ENCODE results near the gene CHSY1. TPM values are rescaled to one million over a fixed set of nuclear protein-coding genes. Genes with fewer than 3 reads are reported as not detected.
A peak's percentile ranks its signal among the peaks of the same experiment; 100 is the strongest.

The CHSY1 gene
- total RNA-seq, 2 experiments from 2014 or later = 32.5 to 39.6 TPM

DNA sequence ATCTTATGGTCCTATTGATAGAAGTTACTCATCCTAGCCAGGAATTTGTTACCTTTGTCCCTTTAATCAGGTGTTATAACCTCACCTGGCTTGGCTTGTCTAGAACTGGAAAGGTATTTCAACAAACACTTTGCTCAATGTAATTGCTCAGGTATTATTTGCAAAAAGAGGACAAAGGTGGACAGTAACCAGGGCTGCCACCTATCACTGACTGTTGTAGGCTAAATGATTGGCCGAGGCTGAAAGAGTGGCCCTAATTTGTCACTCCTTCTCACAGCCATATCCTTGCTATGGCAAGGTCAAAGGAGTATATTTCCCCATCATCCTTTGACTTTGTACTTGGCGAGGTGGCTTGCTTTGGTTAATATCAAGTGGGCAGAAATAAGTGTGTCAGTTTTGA lies 28.2 kb upstream of the CHSY1 start:
- H3K4me3 Mint-ChIP-seq = no peak overlapping the region
- POLR2A ChIA-PET = interaction anchor here (0.7 kb wide), 1 partner anchor 12 kb away, joined by 3 read pairs; no protein-coding TSS in a partner anchor
- no peaks in the 10 kb centered on the region for H3K9me3 Mint-ChIP-seq
- CTCF ChIA-PET = interaction anchor here (2.5 kb wide), 1 partner anchor 8 kb away, joined by 11 read pairs; no protein-coding TSS in a partner anchor
- peaks cover 21% of the 10 kb centered on the region for H3K4me1 Mint-ChIP-seq
- H3K27me3 Mint-ChIP-seq = no peaks in the 10 kb centered on the region
- peaks cover 52% of the 10 kb centered on the region for H3K36me3 Mint-ChIP-seq (ENCODE audit: low read depth)
- H3K27ac Mint-ChIP-seq = no peak overlapping the region
- DNase-seq = no peak

DNA sequence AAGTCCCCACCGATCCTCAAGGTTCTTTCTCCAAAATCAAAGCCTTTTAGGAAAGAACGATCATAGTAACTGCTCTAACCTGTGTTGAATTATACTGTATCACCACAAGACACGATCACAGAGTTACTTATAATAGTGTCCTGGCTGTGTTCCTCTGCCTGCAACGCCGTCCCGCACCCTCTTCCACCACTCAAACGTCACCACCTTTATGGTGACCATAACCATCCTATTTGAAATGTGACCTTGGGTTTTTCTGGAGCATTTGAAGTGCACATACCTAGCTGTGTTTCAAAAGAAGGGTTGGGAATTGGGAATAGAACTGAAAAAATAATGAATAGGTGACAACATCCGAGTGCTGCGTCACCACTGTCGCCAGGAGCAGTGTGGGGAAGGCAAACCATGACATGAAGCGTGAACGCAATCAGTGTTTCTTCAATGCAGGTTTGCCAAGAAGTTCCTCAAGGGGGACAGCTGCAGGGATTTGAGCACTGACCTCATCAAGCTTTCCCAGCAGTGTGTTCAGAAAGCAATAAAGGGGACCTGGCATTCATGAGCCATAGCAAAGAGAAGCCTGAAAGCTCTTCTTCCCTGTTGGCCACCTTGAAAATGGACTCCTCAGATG lies 26.2 kb upstream of the CHSY1 start:
- ChIA-PET CTCF (interaction anchor here (0.9 to 2.5 kb wide), 4 partner anchors 10 to 16 kb away, joined by 3 to 11 read pairs (median 3); no protein-coding TSS in a partner anchor), POLR2A (no interaction called here)
- peaks cover 56% of the 10 kb centered on the region for H3K36me3 Mint-ChIP-seq (ENCODE audit: low read depth)

DNA sequence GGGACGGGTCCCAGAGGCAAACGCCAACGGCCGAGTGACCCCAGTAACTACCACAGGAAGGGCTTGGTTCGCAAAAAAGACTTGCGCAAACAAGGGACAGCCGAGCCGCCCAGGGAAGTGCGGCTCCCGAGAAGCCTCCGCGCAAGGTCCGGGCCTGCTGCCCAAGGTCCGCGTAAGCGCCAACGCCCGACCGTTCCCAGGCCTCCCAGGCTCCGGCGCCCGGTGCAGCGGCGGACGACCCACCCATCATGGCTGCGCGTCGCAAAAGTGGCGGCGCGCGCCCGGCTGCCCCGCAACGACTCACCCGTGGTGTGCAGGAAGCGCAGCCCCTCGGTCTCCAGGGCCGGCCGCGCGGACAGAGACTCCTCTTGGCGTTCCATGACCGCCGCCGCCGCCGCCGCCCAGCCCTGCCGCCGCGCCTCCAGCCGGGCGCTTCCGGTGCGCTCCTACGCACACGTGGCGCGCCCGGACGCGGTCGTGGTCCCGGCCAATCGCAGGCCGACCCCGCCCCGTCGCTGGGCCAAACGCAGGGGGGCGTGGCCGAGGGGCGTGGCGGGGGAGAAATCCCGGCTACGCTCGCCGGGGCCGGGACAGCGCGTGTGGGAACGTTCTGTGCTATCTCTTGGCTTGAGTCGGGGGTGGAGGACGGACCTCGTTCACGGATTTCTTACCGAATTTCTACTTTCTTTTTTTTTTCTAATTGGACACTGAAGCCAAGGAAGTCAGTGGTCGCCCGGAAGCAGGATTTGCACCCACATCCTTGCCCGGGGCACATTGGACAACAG lies 25.4 kb upstream of the CHSY1 start, which contains the start of gene SELENOS:
SELENOS (minus strand) TSS at position 448 of the 785 bp plus-strand sequence; CDS start at position 380, 68 bp downstream.
- H3K4me1 Mint-ChIP-seq = peaks cover 29% of the 10 kb centered on the region
- DNase-seq = peak; percentile 87
- ChIA-PET CTCF (interaction anchor here (1.0 to 1.2 kb wide), 2 partner anchors 12 kb away, joined by 3 read pairs; no protein-coding TSS in a partner anchor), POLR2A (no interaction called here)
- H3K27ac Mint-ChIP-seq = peak within 1 kb of the TSS; percentile 93
- peaks cover 56% of the 10 kb centered on the region for H3K36me3 Mint-ChIP-seq (ENCODE audit: low read depth)
- H3K27me3 Mint-ChIP-seq = no peaks in the 10 kb centered on the region
- H3K4me3 Mint-ChIP-seq = peak within 1 kb of the TSS; percentile 91
- no peaks in the 10 kb centered on the region for H3K9me3 Mint-ChIP-seq

More for the DNA sequence above, 26.2 kb upstream of the CHSY1 start:
- no peak for DNase-seq
- Mint-ChIP-seq H3K4me1 (peaks cover 29% of the 10 kb centered on the region), H3K9me3 (no peaks in the 10 kb centered on the region), H3K4me3 (peak overlapping the region; percentile 82), H3K27ac (peak overlapping the region; percentile 86), H3K27me3 (no peaks in the 10 kb centered on the region)

DNA sequence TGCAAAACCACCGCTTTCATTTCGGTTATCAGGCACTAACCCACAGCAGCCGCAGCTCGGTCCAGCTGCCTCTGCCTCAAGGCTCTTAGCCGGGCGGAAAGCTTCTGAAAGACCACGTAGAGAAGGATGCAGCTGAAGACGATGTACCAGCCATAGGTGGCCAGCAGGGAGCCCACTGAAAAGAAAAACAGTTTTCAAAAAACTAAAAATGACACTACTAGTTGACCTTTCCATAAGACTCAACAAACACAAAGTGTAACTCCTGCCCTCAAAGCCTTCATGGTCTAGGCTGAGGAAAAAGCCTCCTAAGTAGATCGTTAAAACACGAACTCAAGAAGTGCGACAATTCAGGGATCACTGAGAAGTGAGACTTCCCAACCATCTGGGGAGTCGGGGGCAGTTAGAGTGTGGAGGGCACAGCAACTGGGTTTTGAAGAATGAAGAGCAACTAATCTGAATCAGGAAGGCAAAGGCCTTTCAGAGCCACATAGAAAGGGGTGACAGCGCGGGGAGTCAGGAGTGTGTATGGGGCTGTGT lies 24.7 kb upstream of the CHSY1 start:
- no peaks in the 10 kb centered on the region for H3K27me3 Mint-ChIP-seq
- H3K36me3 Mint-ChIP-seq (ENCODE audit: low read depth) = peaks cover 51% of the 10 kb centered on the region
- peak overlapping the region; percentile 93 for H3K27ac Mint-ChIP-seq
- H3K4me1 Mint-ChIP-seq = peaks cover 29% of the 10 kb centered on the region
- H3K4me3 Mint-ChIP-seq = peak overlapping the region; percentile 91
- ChIA-PET CTCF (interaction anchor here (0.7 to 3.1 kb wide), 4 partner anchors 9 to 44 kb away, joined by 3 to 14 read pairs (median 4); partner anchors contain the start of gene SNRPA1), POLR2A (no interaction called here)
- H3K9me3 Mint-ChIP-seq = no peaks in the 10 kb centered on the region
- peak; percentile 22 for DNase-seq

DNA sequence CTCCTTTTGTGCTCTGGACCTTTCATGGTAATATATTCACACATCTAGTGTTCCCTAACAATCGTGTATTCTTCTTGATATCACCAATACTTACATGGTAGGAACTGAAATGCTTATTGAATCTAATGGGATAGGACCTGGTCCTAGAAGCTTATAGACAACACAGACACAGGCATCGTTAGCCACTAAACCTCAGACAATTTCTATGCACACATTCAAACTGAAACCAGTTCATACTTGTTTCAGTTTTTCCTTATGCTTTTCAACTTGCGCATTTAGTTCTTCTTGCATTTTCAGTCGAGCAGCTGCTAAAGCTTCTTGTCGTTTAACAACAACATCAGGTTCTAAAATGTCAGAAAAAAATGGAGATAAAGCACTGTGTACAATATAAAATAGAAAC lies 23.2 kb upstream of the CHSY1 start:
- Mint-ChIP-seq H3K4me3 (peak overlapping the region; percentile 91), H3K36me3 (ENCODE audit: low read depth) (peaks cover 48% of the 10 kb centered on the region), H3K27me3 (no peaks in the 10 kb centered on the region), H3K9me3 (no peaks in the 10 kb centered on the region), H3K4me1 (peaks cover 29% of the 10 kb centered on the region), H3K27ac (peak overlapping the region; percentile 69)
- ChIA-PET CTCF (interaction anchor here (1.2 to 3.1 kb wide), 5 partner anchors 11 to 268 kb away, joined by 3 to 14 read pairs (median 3); partner anchors contain the start of gene SNRPA1), POLR2A (interaction anchor here (0.5 kb wide), 1 partner anchor 174 kb away, joined by 3 read pairs; no protein-coding TSS in a partner anchor)
- no peak for DNase-seq

DNA sequence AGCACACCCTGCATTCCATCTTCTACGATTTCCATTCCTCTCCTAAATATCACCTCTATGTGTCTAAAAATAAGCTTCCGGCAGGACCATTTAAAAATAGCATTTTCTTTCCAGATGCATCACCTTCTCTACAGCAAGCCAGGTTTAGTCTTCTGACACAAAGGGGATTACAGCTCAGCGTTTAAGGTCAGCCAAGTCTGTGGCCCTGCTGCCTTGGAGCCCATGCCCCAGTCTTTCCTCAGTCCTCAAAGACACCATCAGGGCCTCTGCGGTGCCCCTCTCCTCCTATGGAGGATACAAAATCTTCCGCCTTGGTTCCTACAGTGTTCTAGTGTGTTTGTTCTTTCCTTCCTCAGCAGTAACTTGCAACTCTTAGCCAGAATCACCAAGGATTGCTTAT lies 21.7 kb upstream of the CHSY1 start:
- H3K27ac Mint-ChIP-seq = no peak overlapping the region
- DNase-seq = no peak
- H3K27me3 Mint-ChIP-seq = no peaks in the 10 kb centered on the region
- no peaks in the 10 kb centered on the region for H3K9me3 Mint-ChIP-seq
- ChIA-PET CTCF (interaction anchor here (0.7 to 3.1 kb wide), 6 partner anchors 11 to 257 kb away, joined by 3 to 14 read pairs (median 4); partner anchors contain the start of gene SNRPA1), POLR2A (no interaction called here)
- no peak overlapping the region for H3K4me3 Mint-ChIP-seq
- peaks cover 29% of the 10 kb centered on the region for H3K4me1 Mint-ChIP-seq
- H3K36me3 Mint-ChIP-seq (ENCODE audit: low read depth) = peaks cover 47% of the 10 kb centered on the region

DNA sequence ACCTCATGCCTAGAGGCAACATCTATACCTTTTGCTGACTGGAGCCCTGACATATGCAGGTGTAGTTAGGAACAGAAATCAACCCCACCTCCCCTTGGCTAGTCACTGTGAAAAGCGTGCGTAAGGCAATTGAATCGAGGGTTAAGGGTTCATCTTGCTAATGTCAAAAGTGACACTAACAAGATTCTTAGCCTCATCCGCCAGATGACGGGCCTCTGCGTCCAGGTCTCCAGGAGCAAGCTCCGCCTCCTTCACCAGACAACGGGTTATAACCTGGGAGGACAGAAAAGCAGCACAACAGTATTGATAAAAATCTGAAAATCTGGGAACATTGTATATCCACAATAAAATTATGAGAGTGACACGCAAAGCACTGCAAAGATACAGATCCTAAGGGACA lies 20.7 kb upstream of the CHSY1 start:
- H3K4me1 Mint-ChIP-seq = peaks cover 23% of the 10 kb centered on the region
- ChIA-PET CTCF (interaction anchor here (1.0 to 2.9 kb wide), 5 partner anchors 15 to 256 kb away, joined by 3 to 12 read pairs (median 3); no protein-coding TSS in a partner anchor), POLR2A (no interaction called here)
- H3K27ac Mint-ChIP-seq = no peak overlapping the region
- H3K4me3 Mint-ChIP-seq = no peak overlapping the region
- no peaks in the 10 kb centered on the region for H3K27me3 Mint-ChIP-seq
- no peak for DNase-seq
- H3K9me3 Mint-ChIP-seq = no peaks in the 10 kb centered on the region
- peaks cover 47% of the 10 kb centered on the region for H3K36me3 Mint-ChIP-seq (ENCODE audit: low read depth)

DNA sequence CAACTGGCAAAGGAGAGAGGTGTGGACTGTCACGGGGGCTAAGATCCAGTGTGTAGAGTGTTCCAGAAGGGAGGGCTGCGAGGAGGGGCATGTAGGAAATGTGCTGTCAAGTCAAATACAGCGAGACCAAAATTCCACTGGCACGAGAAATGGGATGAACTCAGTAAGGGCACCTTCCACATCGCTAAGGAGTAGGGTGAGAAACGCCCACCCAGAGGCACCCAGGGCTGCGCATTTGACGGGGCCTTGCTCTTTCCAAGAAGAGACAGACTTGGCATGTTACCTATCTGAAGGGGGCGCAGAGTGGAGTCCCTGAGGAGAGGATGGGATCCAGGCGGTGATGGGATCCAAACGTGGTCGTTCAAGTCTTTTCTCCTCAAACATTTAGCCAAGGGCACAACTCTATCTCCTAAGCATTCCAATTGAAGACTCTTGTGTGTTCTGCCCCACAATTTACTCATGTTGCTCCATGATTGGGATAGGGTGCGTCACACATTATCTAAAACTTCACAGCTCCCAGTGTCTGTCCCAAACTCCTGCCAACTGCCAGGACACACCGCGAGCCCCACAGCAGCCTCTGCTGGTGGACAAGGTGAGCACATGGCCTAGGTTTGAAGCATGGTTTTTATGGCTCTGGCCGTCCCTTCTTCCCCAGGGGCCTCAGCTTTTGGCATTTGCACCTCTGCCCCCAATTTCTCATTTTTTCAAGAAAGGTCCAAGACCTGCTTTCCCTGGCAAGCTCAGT lies 17.8 kb upstream of the CHSY1 start:
- peaks cover 37% of the 10 kb centered on the region for H3K36me3 Mint-ChIP-seq (ENCODE audit: low read depth)
- H3K9me3 Mint-ChIP-seq = no peaks in the 10 kb centered on the region
- H3K27ac Mint-ChIP-seq = no peak overlapping the region
- H3K27me3 Mint-ChIP-seq = no peaks in the 10 kb centered on the region
- H3K4me3 Mint-ChIP-seq = no peak overlapping the region
- ChIA-PET POLR2A (no interaction called here), CTCF (interaction anchor here (0.6 to 3.1 kb wide), 4 partner anchors 11 to 506 kb away, joined by 3 to 26 read pairs (median 4); no protein-coding TSS in a partner anchor)
- H3K4me1 Mint-ChIP-seq = peaks cover 4% of the 10 kb centered on the region
- DNase-seq = no peak

DNA sequence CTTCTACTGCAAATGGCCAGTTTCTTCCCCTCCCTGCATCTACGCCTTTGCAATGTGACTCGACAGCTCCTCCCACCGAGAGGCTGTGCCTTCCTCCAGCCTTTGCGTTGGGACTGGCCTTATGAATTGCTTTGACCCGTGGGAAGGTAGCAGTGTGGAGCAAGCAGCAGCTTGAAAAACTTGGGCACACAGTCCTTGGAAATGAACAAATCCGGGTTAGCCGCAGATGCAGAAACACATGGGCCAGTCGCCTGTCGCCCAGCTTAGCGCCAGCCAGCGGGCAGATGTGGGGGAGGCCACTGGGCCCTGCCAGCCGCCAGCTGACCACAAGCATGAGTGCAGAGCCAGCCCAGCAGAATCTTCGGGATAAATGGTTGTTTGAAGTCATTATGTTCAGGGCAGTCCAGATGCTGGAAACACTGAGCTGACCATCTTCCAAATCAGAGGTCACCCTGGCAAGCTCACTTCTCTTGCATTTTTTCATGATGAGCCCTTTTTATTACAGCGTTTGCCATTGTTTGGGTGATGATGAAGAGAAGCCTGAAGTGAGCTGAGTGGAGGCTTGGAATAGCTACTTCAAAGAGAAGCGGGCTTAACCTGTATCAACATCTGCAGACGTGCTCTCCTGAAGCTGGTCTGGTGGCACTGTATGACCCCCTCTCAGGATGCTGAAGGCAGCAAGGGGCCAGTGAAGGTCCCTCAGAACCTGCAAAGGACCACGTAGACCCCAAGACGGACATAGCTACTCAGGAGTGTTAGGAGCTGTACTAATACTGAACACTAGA lies 15.7 kb upstream of the CHSY1 start:
- Mint-ChIP-seq H3K4me1 (peaks cover 3% of the 10 kb centered on the region), H3K4me3 (no peak overlapping the region), H3K36me3 (ENCODE audit: low read depth) (peaks cover 16% of the 10 kb centered on the region), H3K27ac (no peak overlapping the region), H3K9me3 (no peaks in the 10 kb centered on the region), H3K27me3 (no peaks in the 10 kb centered on the region)
- ChIA-PET CTCF (interaction anchor here (0.5 to 3.2 kb wide), 8 partner anchors 9 to 259 kb away, joined by 3 to 26 read pairs (median 4); partner anchors contain the start of gene CHSY1), POLR2A (no interaction called here)
- no peak for DNase-seq

DNA sequence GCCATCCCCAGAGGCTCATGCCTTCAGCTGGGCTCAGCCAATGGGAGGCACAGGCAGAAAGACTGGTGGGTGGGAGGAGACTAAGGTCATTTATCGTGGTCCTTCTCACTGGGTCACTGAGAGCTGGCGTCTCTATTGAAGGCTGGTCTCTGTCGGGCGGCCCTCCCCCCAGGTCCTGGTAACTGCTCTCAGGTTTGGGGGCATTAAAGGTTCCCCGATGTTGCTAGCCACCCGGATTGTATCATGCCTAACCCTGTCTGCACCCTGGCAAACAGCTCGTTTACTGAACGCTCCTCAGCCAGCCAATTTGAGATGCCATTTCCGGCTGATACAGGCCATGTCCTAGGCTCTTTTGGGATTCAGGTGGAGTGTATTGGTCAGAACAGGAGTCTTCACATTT lies 14.9 kb upstream of the CHSY1 start:
- ChIA-PET POLR2A (no interaction called here), CTCF (interaction anchor here (0.7 to 3.2 kb wide), 5 partner anchors 9 to 1327 kb away, joined by 3 to 26 read pairs (median 5); partner anchors contain the start of gene CHSY1)
- H3K9me3 Mint-ChIP-seq = no peaks in the 10 kb centered on the region
- no peak for DNase-seq
- peaks cover 12% of the 10 kb centered on the region for H3K36me3 Mint-ChIP-seq (ENCODE audit: low read depth)
- no peak overlapping the region for H3K4me3 Mint-ChIP-seq
- no peak overlapping the region for H3K27ac Mint-ChIP-seq
- H3K4me1 Mint-ChIP-seq = peaks cover 3% of the 10 kb centered on the region
- no peaks in the 10 kb centered on the region for H3K27me3 Mint-ChIP-seq

DNA sequence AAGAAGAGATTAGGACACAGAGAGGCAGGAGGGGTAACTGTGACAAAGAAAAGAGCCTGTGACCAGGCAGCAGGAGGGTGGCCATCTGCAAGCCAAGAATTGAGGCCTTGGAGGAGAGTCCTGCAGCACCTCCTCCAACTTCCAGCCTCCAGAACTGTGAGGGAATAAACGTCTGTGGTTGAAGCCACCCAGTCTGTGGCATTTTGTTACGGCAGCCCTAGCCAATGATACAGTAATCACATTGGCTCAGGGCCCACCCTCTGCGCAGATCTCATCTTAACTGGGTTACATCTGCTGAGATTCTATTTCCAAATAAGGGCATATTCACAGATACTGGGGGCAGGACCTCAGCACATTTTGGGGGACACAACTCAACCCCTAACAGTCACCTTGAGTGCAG lies 14.2 kb upstream of the CHSY1 start:
- ChIA-PET CTCF (interaction anchor here (0.8 to 3.2 kb wide), 2 partner anchors 20 to 258 kb away, joined by 3 to 19 read pairs; no protein-coding TSS in a partner anchor), POLR2A (no interaction called here)
- H3K36me3 Mint-ChIP-seq (ENCODE audit: low read depth) = peaks cover 6% of the 10 kb centered on the region
- H3K4me3 Mint-ChIP-seq = no peak overlapping the region
- H3K4me1 Mint-ChIP-seq = peaks cover 3% of the 10 kb centered on the region
- no peak overlapping the region for H3K27ac Mint-ChIP-seq
- no peak for DNase-seq
- H3K27me3 Mint-ChIP-seq = no peaks in the 10 kb centered on the region
- no peaks in the 10 kb centered on the region for H3K9me3 Mint-ChIP-seq

Measured in activated CD4-positive, alpha-beta T cell treated with anti-CD3 and anti-CD28 coated beads, Interleukin-2, amount 10 ng/mL, durations not matched to agents 7 days and 5 days (primary cell).